ENCODE measurements around the gene PRRX2. TPM values are rescaled to one million over a fixed set of nuclear protein-coding genes. Genes with fewer than 3 reads are reported as not detected.
A peak's percentile ranks its signal among the peaks of the same experiment; 100 is the strongest.
"Not testable (repeated sequence)": the region's sequence is repeated elsewhere in the genome, so short reads cannot be mapped to it uniquely, and the experiment has no call there.

PRRX2 gene
- total and polyA plus RNA-seq, 4 donors = 0.03 to 0.08 TPM; not detected in 2

DNA sequence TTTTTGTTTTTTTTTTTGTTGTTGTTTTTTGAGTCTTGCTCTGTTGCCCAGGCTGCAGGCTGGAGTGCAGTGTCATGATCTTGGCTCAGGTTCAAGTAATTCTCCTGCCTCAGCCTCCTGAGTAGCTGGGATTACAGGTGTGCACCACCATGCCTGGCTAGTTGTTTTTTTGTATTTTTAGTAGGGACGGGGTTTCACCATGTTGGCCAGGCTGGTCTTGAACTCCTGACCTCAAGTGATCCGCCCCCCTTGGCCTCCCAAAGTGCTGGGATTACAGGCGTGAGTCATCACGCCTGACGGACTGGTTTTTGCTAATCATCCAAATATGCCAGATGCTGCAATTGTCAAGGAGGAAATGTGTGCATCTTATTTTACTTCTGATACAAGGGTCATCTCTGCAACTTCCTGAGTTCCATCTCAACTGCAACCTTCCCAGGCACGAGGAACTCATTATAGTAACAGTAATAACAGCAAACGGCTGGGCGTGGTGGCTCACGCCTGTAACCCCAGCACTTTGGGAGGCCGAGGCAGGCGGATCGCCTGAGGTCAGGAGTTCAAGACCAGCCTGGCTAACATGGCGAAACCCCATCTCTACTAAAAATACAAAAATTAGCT lies 97.0 kb downstream of the PRRX2 start:
- not testable (repeated sequence) for H3K9me3 ChIP-seq (ENCODE audit: control insufficient read depth in 4 of 4, low read length in 3 of 4); H3K4me1 ChIP-seq (ENCODE audit: control insufficient read depth in 4 of 4, insufficient read depth in 4 of 4, low read length in 3 of 4); H3K9ac ChIP-seq (ENCODE audit: low read depth in 1 of 2, low read length in 2 of 2); DNase-seq (ENCODE audit: low spot score); H3K36me3 ChIP-seq (ENCODE audit: control insufficient read depth in 4 of 4, insufficient read depth in 3 of 4, low read depth in 1 of 4, low read length in 3 of 4); H3K27me3 ChIP-seq (ENCODE audit: control insufficient read depth in 4 of 4, insufficient read depth in 4 of 4, low read length in 3 of 4); H3K4me3 ChIP-seq (ENCODE audit: low read depth in 1 of 3, low read length in 3 of 3)
- H3K27ac ChIP-seq (ENCODE audit: low read depth in 1 of 2, low read length in 2 of 2) = peak overlapping the region in 1 of 2 donors; percentile 20
- TF ChIP-seq NR2F2 (IDR thresholded peaks at IDR 0.05) = peak; percentile 46
- WGBS = 69% methylated on average over 13 of the region's 13 CpGs

- Histone ChIP-seq H3K9ac (ENCODE audit: low read depth in 1 of 2, low read length in 2 of 2) (no peak overlapping the region), H3K4me3 (ENCODE audit: low read depth in 1 of 3, low read length in 3 of 3) (no peak overlapping the region), H3K4me1 (ENCODE audit: control insufficient read depth in 4 of 4, insufficient read depth in 4 of 4, low read length in 3 of 4) (peaks cover 0 to 3% (median 0%) of the 10 kb centered on the region in 4 donors), H3K36me3 (ENCODE audit: control insufficient read depth in 4 of 4, insufficient read depth in 3 of 4, low read depth in 1 of 4, low read length in 3 of 4) (no peaks in the 10 kb centered on the region), H3K27ac (ENCODE audit: low read depth in 1 of 2, low read length in 2 of 2) (peak overlapping the region in 1 of 2 donors; percentile 20), H3K9me3 (ENCODE audit: control insufficient read depth in 4 of 4, low read length in 3 of 4) (no peaks in the 10 kb centered on the region), H3K27me3 (ENCODE audit: control insufficient read depth in 4 of 4, insufficient read depth in 4 of 4, low read length in 3 of 4) (no peaks in the 10 kb centered on the region)
- no peak for DNase-seq (ENCODE audit: low spot score)
- TF ChIP-seq NR2F2 (IDR thresholded peaks at IDR 0.05) (peak; percentile 11), EGR1 (IDR thresholded peaks at IDR 0.05; ENCODE audit: low read depth in 2 of 2) (no peak)
- TF ChIP-seq, protein P1, sequence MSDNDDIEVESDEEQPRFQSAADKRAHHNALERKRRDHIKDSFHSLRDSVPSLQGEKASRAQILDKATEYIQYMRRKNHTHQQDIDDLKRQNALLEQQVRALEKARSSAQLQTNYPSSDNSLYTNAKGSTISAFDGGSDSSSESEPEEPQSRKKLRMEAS (IDR thresholded peaks at IDR 0.05) = no peak
- WGBS = 80% methylated on average over 13 of the region's 13 CpGs
Observed at GRCh38 chr9:129762985-129763926, 97.8 kb downstream of the PRRX2 start.

GRCh38 chr9:129765764-129766317 lies 100.4 kb downstream of the PRRX2 start:
- Histone ChIP-seq H3K36me3 (ENCODE audit: control insufficient read depth in 4 of 4, insufficient read depth in 3 of 4, low read depth in 1 of 4, low read length in 3 of 4) (no peaks in the 10 kb centered on the region), H3K4me1 (ENCODE audit: control insufficient read depth in 4 of 4, insufficient read depth in 4 of 4, low read length in 3 of 4) (peaks cover 0 to 3% (median 0%) of the 10 kb centered on the region in 4 donors), H3K9me3 (ENCODE audit: control insufficient read depth in 4 of 4, low read length in 3 of 4) (no peaks in the 10 kb centered on the region), H3K27me3 (ENCODE audit: control insufficient read depth in 4 of 4, insufficient read depth in 4 of 4, low read length in 3 of 4) (no peaks in the 10 kb centered on the region), H3K27ac (ENCODE audit: low read depth in 1 of 2, low read length in 2 of 2) (no peak overlapping the region), H3K4me3 (ENCODE audit: low read depth in 1 of 3, low read length in 3 of 3) (no peak overlapping the region), H3K9ac (ENCODE audit: low read depth in 1 of 2, low read length in 2 of 2) (no peak overlapping the region)
- WGBS = 71% methylated on average over 4 of the region's 4 CpGs
- TF ChIP-seq, protein P2, sequence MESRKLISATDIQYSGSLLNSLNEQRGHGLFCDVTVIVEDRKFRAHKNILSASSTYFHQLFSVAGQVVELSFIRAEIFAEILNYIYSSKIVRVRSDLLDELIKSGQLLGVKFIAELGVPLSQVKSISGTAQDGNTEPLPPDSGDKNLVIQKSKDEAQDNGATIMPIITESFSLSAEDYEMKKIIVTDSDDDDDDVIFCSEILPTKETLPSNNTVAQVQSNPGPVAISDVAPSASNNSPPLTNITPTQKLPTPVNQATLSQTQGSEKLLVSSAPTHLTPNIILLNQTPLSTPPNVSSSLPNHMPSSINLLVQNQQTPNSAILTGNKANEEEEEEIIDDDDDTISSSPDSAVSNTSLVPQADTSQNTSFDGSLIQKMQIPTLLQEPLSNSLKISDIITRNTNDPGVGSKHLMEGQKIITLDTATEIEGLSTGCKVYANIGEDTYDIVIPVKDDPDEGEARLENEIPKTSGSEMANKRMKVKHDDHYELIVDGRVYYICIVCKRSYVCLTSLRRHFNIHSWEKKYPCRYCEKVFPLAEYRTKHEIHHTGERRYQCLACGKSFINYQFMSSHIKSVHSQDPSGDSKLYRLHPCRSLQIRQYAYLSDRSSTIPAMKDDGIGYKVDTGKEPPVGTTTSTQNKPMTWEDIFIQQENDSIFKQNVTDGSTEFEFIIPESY (IDR thresholded peaks at IDR 0.05) = no peak
- TF ChIP-seq RAD21 (IDR thresholded peaks at IDR 0.05) = no peak
- TF ChIP-seq RXRA (IDR thresholded peaks at IDR 0.05) = no peak
- TF ChIP-seq SP1 (IDR thresholded peaks at IDR 0.05) = no peak
- TF ChIP-seq TAF1 (conservative IDR thresholded peaks at IDR 0.05) = no peak
- no peak for TF ChIP-seq YY1 (IDR thresholded peaks at IDR 0.05)
- TF ChIP-seq, protein P3, sequence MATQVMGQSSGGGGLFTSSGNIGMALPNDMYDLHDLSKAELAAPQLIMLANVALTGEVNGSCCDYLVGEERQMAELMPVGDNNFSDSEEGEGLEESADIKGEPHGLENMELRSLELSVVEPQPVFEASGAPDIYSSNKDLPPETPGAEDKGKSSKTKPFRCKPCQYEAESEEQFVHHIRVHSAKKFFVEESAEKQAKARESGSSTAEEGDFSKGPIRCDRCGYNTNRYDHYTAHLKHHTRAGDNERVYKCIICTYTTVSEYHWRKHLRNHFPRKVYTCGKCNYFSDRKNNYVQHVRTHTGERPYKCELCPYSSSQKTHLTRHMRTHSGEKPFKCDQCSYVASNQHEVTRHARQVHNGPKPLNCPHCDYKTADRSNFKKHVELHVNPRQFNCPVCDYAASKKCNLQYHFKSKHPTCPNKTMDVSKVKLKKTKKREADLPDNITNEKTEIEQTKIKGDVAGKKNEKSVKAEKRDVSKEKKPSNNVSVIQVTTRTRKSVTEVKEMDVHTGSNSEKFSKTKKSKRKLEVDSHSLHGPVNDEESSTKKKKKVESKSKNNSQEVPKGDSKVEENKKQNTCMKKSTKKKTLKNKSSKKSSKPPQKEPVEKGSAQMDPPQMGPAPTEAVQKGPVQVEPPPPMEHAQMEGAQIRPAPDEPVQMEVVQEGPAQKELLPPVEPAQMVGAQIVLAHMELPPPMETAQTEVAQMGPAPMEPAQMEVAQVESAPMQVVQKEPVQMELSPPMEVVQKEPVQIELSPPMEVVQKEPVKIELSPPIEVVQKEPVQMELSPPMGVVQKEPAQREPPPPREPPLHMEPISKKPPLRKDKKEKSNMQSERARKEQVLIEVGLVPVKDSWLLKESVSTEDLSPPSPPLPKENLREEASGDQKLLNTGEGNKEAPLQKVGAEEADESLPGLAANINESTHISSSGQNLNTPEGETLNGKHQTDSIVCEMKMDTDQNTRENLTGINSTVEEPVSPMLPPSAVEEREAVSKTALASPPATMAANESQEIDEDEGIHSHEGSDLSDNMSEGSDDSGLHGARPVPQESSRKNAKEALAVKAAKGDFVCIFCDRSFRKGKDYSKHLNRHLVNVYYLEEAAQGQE (IDR thresholded peaks at IDR 0.05) = no peak
- no peak for TF ChIP-seq ATF3 (IDR thresholded peaks at IDR 0.05)
- TF ChIP-seq JUND (IDR thresholded peaks at IDR 0.05) = no peak
- TF ChIP-seq EGR1 (IDR thresholded peaks at IDR 0.05; ENCODE audit: low read depth in 2 of 2) = no peak
- TF ChIP-seq NR2F2 (IDR thresholded peaks at IDR 0.05) = no peak
- TF ChIP-seq, protein P4, sequence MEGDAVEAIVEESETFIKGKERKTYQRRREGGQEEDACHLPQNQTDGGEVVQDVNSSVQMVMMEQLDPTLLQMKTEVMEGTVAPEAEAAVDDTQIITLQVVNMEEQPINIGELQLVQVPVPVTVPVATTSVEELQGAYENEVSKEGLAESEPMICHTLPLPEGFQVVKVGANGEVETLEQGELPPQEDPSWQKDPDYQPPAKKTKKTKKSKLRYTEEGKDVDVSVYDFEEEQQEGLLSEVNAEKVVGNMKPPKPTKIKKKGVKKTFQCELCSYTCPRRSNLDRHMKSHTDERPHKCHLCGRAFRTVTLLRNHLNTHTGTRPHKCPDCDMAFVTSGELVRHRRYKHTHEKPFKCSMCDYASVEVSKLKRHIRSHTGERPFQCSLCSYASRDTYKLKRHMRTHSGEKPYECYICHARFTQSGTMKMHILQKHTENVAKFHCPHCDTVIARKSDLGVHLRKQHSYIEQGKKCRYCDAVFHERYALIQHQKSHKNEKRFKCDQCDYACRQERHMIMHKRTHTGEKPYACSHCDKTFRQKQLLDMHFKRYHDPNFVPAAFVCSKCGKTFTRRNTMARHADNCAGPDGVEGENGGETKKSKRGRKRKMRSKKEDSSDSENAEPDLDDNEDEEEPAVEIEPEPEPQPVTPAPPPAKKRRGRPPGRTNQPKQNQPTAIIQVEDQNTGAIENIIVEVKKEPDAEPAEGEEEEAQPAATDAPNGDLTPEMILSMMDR (IDR thresholded peaks at IDR 0.05; ENCODE audit: low read depth, low read length, missing input control) = no peak
- no peak for TF ChIP-seq FOXA1 (IDR thresholded peaks at IDR 0.05)
- TF ChIP-seq GABPA (IDR thresholded peaks at IDR 0.05 in 1 of 2, conservative IDR thresholded peaks at IDR 0.05 in 1 of 2) = no peak
- TF ChIP-seq, protein P1 (IDR thresholded peaks at IDR 0.05) = no peak
- DNase-seq (ENCODE audit: low spot score) = no peak

Data from liver (tissue), 9 donors.